GM19043 (cell line): ENCODE measurements around the gene NMU.
A peak's percentile ranks its signal among the peaks of the same experiment; 100 is the strongest.
"Not testable (repeated sequence)": the region's sequence is repeated elsewhere in the genome, so short reads cannot be mapped to it uniquely, and the experiment has no call there.

Experiments
- ATAC-seq: cut with Tn5 transposase; IDR thresholded peaks from one replicate; pipeline ENCODE4 v1.9.1; 2021; ENCODE audit warnings: low read depth; ENCODE audit not compliant: unreplicated experiment

NMU gene

GRCh38 chr4:55635741-55636655 lies at the start of gene NMU:
Gene NMU, minus strand, starts transcription at chr4:55636298. Its CDS starts 106 bp downstream, at chr4:55636192.
- peak; percentile 68 for ATAC-seq

- no peak for ATAC-seq
Observed at GRCh38 chr4:55684276-55684675, 48.2 kb upstream of the NMU start.

- not testable (repeated sequence) for ATAC-seq
Observed at GRCh38 chr4:55682797-55683196, 46.7 kb upstream of the NMU start.

- no peak for ATAC-seq
Observed at GRCh38 chr4:55682295-55682694, 46.2 kb upstream of the NMU start.

- no peak for ATAC-seq
Observed at GRCh38 chr4:55681430-55681829, 45.3 kb upstream of the NMU start.

- ATAC-seq, result no peak
Observed at GRCh38 chr4:55675196-55675793, 39.2 kb upstream of the NMU start.

- no peak for ATAC-seq
Observed at GRCh38 chr4:55673424-55673823, 37.3 kb upstream of the NMU start.

- no peak for ATAC-seq
Observed at GRCh38 chr4:55671667-55672066, 35.6 kb upstream of the NMU start.

GRCh38 chr4:55670695-55671094 lies 34.6 kb upstream of the NMU start:
- ATAC-seq, result no peak

GRCh38 chr4:55668449-55668848 lies 32.4 kb upstream of the NMU start:
- no peak for ATAC-seq

GRCh38 chr4:55666535-55666934 lies 30.4 kb upstream of the NMU start:
- ATAC-seq, result no peak

GRCh38 chr4:55663145-55663544 lies 27.0 kb upstream of the NMU start:
- no peak for ATAC-seq

GRCh38 chr4:55661398-55662056 lies 25.4 kb upstream of the NMU start:
- no peak for ATAC-seq

- ATAC-seq, result no peak
Observed at GRCh38 chr4:55658657-55659056, 22.6 kb upstream of the NMU start.

- no peak for ATAC-seq
Observed at GRCh38 chr4:55654131-55654530, 18.0 kb upstream of the NMU start.

- no peak for ATAC-seq
Observed at GRCh38 chr4:55650483-55650882, 14.4 kb upstream of the NMU start.

- no peak for ATAC-seq
Observed at GRCh38 chr4:55637272-55637820, 1.2 kb upstream of the NMU start.

GRCh38 chr4:55636656-55636999 lies 530 bp upstream of the NMU start:
- ATAC-seq, result no peak

GRCh38 chr4:55635282-55635681 lies 816 bp downstream of the NMU start:
- no peak for ATAC-seq

GRCh38 chr4:55634417-55635128 lies 1.5 kb downstream of the NMU start:
- no peak for ATAC-seq

- no peak for ATAC-seq
Observed at GRCh38 chr4:55633903-55634302, 2.2 kb downstream of the NMU start.
